Hepatocyte (in vitro differentiated cells): ENCODE measurements around the gene FOXN3.

Experiments used
- CTCF ChIP-seq: fragments of 200-600 bp; sonication (generic); IDR thresholded peaks from 2 replicates; pipeline ENCODE4 v1.5.1; 2016; ENCODE audit warnings: antibody characterized with exemption, mild to moderate bottlenecking; ENCODE audit not compliant: poor library complexity
- EZH2 ChIP-seq: fragments of 200-600 bp; sonication (generic); IDR thresholded peaks from 2 replicates; pipeline ENCODE4 v1.6.1; 2016; ENCODE audit warnings: antibody characterized with exemption, mild to moderate bottlenecking, borderline replicate concordance
- EZH2phosphoT487 ChIP-seq: fragments of 200-600 bp; sonication (generic); IDR thresholded peaks from one replicate; pipeline ENCODE4 v1.6.1; 2018; ENCODE audit warnings: antibody characterized with exemption, mild to moderate bottlenecking, low read depth, moderate library complexity; ENCODE audit not compliant: unreplicated experiment, severe bottlenecking

DNA sequence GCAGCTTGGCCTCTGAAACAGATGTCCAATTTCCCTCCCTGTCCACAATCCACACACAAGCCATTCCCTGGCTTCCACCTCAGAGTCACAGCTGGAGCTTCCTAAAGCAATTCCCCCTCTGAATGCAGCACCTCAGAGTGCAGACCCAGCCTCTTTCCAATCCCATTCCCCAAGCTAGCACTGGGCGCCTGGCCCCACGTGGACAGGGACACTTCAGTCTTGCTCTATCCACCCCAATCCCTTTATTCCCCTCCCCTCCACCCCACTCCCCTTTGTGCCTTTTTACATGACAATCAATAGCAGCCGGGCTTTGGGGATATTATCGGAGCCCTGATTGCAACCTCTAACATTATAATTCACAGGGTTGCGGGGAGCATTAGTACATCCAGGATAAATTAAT is 300.0 kb downstream of the FOXN3 start:
- TF ChIP-seq EZH2 (no peak), CTCF (no peak), EZH2phosphoT487 (no peak)
